ENCODE measurements around the gene SETD1A. TPM values are rescaled to one million over a fixed set of nuclear protein-coding genes. Genes with fewer than 3 reads are reported as not detected.

SETD1A gene
- total and polyA plus RNA-seq, 2 of the 8 experiments (the other 6 are each of a cell fraction or from before 2014, with no cell fraction given), result 4.8 to 29.0 TPM

- no peak for TF ChIP-seq CHD1 (IDR thresholded peaks at IDR 0.05; ENCODE audit: low read depth, low read length)
- TF ChIP-seq CTCF (IDR thresholded peaks at IDR 0.05; ENCODE audit: control extremely low read depth in 1 of 3, insufficient read depth in 1 of 3, low read depth in 1 of 3, low read length in 3 of 3), result peak; percentile 74 to 97 (median 94)
- TF ChIP-seq BCL11A (IDR thresholded peaks at IDR 0.05; ENCODE audit: low read depth in 2 of 2, low read length in 2 of 2), result no peak
- peak; percentile 57 to 68 for TF ChIP-seq RAD21 (IDR thresholded peaks at IDR 0.05 in 1 of 2, conservative IDR thresholded peaks at IDR 0.05 in 1 of 2; ENCODE audit: low read depth in 2 of 2, low read length in 2 of 2)
- peak; percentile 70 for TF ChIP-seq YY1 (IDR thresholded peaks at IDR 0.05; ENCODE audit: low read depth, low read length)
Measured at GRCh38 chr16:30934827-30935557, 22.6 kb upstream of the SETD1A start (continued).

All from H1 (cell line).